Measurements from ENCODE around the gene CCDC171.

Gene CCDC171

DNA sequence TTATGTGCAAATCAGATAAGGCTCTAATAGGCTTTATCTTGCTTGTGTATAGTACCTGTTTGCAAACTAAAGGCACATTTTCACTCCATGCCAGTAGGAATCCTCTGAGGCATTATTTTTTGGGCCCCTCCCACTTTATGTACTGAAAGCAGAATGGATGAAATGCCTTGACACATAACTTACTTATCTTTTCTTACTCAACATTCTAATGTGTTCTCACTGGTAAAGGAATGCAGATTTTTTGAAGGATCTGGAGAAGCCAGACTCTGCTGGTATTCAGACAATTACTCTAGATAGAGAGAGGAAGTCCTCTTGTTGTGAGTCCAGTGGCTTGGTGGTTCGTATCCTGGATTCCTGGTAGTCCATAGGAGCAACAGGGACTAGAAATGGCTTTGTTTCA is 336.7 kb downstream of the CCDC171 start:
- no peak for DNase-seq

DNA sequence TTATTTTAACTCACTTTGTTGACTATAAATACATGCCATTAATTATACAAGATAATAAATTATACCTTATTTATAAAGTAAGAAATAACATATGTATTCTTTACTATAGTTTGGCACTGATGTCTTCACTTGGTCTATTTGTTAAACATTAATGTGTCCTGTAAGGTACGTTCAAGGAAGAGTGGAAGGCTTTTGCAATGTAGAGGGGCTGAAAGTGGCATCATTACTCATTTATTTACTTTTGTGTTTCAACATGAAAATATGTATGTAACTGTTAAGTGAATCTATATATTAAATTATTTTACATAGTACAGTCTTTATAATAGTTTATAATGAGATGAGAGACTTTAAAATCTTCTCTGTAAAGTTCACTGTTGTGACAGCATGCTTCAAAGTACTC is 348.7 kb downstream of the CCDC171 start:
- DNase-seq, result no peak

DNA sequence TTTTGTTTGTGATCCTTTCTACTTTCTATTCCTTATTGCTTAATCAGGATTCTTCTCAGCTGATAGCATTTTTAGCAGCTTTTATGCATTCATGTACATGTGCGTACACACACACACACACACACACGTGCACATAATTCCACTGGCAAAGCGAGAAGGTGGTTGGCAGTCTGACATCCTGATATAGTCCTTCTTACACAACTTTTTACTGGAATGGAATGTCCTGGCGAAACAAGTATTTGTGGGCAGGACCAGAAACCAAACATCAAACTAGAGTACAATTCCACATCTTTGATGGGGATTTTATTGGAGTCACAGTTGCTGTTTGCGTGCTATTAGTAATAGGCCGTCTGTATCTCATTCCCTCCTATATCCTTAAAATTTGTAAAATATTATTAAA is 356.5 kb downstream of the CCDC171 start:
- DNase-seq, result no peak

DNA sequence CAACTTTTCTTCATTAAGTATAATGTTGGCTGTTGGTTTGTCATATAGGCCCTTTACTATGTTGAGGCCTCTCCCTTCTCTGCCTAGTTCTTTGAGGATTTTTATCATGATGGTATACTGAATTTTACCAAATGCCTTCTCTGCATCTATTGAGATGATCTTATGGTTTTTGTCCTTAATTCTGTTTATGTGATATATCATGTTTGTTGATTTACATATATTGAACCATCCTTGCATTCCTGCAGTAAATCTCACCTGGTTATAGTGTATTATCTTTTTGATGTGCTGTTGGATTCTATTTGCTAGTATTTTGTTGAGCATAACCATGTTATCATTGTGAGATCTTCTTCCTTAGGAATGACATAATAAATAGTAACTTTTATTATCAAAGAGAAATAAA is 362.9 kb downstream of the CCDC171 start:
- no peak for DNase-seq

DNA sequence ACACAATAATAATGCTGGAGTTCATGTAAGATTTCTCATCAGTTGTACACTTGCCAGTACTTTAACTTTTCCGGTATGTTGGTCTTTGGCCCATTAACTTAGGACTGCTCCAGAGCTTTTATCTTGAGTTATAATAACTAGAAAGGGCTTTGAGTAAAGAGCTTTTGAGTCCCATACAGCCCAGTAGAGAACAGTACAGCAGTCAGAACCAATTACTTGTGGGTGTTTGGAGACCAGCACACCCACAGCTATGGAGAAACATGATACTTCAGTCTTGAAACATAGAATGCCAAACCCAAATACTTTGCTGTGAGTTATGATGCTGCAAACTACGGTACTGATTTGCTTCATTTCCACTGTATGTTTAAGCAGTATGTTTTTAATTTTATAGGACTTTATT is 374.3 kb downstream of the CCDC171 start:
- no peak for DNase-seq

DNA sequence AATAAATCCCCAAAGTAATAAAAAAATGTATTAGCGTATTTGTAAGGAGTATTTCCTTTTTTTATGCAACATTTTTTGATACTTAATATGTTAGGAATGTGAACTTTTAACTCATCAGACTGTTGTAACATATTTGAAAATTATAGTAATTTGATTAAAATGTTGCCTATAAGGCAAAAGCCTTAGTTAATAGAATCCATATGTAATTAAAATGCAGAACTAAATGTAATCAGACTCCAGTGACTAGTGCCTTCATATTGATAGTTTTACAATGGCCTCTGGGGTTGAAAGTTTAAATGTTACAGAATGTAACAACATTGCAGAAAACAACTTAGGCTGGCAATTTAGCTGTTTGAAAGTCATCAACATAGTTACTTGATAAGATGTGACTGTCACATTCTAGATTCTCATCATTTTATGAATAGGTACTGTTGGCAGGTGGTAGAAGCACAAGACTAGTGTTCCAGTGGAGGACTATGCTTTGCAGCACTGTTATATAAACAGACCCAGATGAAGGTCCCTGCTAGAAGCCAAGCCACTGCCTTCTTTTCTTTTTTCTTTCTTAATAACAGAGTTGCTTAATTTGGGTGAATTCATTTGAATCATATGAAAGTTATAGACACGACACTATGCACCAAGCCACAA is 382.9 kb downstream of the CCDC171 start:
- DNase-seq, result no peak

DNA sequence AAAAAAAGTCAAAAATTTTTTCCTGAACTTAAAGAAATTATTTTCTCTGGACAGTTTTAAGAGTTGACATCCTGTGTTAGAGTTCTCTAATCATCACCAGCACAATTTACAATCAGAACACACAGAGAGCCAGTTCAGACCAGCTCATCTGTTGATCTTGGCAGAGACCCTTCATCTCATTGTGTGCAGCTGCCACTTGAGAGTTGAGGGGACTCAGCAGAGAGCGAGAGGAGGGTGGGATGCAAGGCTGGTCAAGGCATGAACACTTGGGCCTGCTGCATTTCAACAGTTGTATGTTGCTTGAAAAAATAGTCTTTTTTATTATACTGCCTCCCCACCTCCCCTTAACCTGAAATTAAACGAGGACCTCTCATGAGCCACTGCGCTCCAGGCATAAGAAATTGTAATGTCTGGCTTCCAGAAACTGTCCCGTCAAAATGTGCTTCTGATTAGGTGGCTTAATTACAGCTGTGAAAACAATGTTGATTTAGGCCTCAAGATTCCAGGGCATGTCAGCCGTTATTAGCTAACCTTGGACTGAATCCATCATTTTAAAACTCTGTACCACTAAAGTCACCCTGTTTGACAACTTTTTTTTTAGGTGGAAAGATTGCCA is 383.6 kb downstream of the CCDC171 start:
- DNase-seq, result no peak

DNA sequence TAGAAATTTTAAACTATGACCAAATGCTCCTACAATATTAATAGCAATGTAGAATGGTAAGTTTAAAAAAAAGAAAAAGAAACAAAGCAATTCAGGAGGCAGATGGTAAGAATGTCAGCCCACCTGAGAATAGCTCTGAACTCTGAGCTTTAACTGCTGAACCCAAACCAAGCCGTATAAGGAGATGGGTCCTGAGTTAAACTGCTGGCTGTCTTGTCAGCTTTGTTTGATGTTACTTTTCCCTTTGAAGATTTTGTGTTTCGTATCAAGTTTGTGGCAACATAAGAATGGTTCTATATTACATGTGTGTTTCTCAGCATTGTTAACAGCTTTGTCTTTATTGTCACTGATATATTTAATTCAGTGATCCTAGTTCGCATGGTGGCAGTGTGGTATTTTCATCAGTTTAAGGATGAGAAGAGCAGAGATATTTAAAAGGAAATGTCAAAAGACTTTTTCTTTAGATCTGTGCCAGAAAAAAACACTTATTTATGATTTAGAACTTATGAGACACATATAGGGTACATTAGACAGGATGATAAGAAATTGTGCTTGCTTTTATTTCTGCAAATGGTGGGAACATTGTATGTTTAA is 390.1 kb downstream of the CCDC171 start:
- no peak for DNase-seq

DNA sequence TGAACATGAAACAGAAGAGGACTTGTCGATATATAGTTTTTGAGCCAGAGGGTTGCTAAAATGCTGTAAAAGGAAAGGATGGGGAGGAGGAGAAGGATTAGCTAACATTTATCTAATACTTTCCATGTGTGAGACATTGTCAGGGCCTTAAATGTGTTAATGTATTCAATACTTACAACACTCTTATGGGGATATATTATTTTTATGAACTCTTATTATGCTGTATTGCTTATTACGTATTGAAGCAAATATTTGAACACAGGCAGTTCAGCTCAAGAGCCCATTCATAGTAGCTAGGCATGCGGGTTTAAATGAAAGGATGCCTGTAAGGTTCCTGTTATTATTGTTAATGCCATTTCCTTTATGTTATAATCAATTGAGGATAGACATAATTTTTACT is 391.5 kb downstream of the CCDC171 start:
- DNase-seq, result no peak

DNA sequence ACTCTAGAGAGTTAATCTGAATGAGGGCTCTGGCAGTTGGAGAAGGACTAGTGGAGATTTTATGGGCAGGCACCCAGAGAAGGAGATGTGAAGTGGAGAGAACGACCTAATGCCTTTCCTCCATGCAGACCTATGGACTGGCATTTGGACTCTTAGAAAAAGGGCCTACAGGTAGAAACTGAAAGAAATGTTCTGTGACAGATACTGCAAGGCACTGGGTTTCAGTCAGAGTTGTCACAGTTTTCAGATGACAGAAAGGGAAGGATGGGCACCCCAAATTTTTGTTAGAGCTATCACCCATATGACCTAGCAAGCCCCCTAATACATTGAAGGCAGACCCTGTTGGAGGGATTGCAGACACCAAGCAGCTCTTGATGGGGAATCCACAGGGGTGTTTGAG is 406.8 kb downstream of the CCDC171 start:
- no peak for DNase-seq

DNA sequence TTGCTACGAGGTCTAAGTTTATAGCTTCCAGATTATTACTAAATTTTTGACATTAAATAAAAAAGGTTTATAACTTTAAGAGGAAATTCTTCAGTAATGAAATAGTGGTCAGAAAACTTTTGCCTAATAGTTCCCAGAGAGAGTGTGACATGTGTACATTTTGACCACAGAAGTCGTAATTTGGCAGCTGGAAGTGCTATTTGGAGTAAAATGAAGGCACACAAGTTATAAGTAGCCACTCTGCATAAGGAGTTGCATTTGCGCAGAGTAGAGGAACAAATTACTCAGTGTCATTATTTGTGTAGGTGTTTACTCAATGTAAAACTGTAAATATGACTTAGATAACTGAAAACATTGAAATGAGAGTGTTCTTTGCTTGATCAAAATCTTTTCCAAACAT is 408.4 kb downstream of the CCDC171 start:
- no peak for DNase-seq

DNA sequence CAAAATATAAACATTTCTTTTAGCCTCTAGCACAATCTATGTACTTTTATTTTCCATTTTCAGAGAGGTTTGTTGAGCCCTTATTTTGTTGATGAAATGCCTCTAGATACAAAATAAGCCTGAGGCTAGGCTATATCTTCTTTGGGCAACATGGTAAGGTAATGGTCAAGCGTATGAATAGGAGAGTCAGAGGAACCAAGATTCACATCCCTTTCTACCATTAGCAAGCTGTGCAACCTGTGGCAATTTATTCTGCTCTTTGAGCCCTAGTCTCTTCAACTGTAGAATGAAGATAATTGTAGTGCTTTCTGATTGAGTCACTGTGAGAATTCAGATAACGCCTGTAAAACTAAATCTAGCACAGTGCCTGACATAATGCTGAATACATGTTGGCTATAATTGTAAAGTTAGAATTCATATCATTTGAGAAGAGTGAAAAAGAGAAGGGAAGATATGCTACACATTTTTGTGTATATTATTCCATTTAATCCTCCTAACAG is 412.5 kb downstream of the CCDC171 start:
- no peak for DNase-seq

DNA sequence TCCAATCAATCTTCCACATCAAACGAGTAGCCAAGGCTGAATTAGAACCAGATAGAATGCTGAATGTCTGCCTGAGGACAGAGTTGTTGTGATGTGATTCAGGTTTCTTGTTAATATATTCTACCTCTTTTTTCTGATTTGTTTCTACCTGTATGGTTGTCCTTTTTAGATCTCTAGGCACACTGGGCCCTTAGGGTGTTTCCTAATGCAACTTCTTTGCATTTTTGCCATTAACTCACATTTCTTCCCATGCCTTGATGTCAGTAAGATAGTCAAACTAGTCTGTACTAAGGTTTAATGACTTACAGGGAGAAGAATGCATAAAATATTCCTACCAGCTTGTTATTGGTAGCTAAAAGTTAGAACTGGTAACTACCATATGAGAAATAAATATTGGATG is 413.6 kb downstream of the CCDC171 start:
- DNase-seq, result no peak

DNA sequence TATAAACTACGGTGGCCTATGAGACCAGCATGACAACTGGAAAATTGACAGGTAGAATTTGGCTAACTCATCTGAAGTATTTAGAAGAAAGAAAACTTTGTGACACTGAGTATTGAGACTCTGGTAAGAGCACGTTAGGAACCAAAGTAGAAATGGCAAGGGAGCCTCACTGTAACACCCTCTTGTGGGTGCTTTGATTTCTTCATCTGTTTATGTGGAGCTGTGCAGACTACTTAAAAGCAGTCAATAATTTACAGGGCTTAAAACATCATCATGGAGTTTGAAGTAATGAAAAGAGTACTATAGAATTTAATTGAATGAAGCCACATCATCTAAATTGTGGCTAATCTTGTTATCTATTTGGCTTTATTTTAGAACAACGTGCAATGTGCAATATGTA is 414.2 kb downstream of the CCDC171 start:
- DNase-seq, result no peak

DNA sequence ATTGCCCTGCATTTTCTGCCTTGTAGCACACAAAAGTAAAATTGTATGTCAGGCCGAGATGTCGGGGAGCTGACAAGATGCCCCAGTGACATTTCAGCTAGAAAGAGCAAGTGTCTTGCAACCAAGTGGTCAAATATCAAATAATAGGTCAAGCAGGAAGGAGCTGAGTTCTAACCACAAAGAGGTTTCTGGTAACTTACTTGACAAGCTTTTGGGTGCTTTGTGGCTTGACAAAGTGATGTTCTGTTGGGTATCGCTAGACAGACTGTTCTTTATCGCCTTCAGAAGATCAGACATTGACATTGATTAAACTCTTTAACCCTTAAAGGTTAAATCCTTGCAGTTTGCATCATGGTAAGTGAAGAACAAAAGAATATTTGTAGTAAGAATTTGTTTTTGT is 419.9 kb downstream of the CCDC171 start:
- no peak for DNase-seq

DNA sequence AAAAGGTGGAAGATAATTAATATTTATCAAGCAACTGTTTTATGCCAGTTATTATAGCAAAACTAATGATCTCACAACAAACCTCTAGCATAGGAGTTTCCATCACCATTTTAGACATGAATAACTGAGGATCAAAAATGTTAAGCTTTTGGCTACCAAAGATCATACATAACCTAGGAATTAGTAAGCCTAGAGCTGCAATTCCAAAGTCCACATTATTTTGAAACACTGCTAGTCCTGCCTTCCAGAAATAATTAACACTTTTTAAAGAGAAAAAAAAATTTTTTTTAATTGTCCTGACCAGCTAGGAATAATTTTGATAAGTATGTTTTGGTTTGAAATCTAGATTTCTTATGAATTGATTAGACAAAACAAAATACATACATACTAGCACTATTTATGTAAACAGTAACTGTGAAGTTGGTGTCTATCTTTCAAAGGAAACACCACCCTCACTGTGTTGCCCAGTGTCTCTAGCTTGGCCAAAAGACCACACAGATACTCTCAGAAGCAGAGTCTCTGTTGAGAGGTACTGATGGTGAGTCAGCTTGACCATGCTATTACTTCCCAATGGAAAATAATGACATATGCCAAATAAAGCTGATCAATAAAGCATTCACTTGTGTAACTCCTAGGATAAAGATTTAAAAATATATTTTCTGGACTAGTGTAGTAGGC is 422.4 kb downstream of the CCDC171 start:
- DNase-seq, result no peak

DNA sequence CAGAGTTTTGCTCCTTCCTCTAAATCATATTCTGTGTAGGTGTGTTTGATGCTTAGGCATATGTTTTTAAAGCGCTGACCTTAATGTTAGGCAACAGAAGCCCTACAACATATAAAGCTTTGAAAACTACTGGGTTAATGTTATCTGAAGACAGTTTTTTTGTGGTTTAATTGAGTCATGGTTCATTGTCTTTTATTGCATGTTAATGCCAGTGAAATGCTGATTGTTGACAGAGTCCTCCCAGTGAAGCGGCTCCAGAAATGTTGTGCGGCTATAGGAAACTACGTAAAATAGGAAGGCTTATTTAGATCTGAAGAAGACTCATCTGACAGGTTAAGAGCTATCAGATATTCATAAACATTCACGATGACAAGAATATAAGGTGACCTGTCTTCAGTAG is 424.6 kb downstream of the CCDC171 start:
- no peak for DNase-seq

DNA sequence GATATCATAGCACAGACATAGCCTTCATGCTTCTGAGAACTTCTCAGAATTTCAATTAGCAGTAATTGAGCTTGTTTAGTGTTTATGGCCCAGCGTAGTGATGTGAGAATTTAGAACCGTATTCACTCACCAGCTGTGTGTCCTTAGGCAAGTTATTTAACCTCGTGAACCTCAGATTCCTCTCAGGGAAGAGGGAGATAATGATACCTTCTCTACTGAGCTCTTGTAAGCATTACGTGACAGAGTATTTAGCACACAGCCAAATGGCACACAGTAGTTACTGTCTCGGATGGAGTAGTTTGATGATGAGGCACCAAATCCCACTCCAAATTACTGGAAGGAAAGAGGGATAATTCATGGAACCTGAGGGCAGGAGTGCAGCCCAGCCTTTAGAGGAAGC is 429.3 kb downstream of the CCDC171 start:
- DNase-seq, result no peak

DNA sequence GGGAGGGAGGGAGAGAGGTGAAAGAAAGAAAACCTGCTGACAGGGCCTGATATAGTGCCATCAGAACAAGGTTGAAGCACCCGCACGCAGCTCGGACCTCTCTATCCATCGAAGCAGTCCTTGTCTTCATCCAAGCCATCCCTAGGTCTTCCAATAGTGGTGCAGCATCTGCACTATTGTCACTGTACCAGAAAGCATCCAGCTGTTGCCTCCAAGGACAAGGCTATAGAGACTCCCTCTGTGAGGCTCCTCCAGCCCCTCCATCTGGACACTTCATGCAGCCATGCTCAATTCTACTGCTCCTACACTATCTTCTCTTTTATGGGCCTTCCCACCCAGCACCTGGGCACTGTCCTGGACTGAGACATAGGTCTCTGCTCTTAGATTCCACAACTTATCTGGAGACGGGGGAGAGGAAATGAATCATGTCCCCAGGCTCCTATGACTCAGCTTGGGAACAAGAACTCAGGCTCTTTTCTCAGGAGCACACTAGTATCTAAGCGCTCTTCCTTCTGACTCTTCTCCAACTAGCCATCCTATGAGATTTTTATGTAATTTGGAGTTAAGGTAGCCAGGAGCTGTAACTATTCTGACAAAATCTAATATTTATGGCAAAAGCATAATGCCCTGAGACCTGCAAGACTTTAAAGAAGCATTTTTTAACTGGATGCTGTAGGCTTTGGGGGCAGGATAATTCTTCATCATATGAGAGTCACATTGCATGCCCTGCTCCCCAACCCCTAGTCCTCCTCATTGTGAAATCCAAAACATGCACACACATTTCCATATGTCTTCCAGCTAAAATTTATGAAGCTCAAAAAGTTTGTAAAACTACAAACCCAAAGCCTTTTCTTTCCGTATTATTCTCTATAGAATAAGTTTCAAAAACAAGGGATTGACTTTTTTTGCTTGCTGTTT is 446.8 kb downstream of the CCDC171 start:
- no peak for DNase-seq

DNA sequence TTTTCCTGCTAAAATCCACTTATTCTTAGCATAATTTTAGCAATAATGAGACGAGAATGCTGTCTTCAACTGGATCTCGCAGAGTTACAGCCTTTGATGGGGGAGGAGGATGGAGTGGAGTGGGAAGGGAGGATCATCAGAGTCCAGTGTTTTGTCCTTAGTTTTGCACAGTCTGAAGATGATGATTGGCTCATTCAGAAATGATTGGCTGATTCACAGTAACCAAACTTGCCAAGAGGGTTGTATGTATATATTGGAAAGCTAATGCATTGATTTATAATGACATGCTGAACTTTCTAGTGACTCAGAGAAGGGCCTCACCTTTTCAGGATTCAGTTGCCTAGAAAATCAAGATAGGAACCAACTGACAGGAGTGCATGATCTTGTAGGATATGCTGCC is 448.0 kb downstream of the CCDC171 start:
- DNase-seq, result no peak

DNA sequence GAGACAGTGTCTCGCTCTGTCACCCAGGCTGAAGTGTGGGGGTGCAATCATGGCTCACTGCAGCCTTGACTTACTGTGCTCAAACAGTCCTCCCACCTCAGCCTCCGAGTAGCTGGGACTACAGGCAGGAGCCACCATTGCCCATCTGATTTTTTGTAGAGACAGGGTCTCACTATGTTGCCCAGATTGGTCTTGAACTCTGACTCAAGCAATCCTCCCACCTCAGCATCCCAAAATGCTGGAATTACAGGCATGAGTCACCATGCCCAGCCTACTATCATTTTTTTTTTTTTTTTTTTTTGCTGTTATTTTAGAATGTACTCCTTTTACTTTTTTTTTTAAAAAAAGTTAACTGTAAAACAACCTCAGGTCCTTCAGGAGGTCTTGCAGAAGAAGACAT is 449.0 kb downstream of the CCDC171 start:
- DNase-seq, result no peak

DNA sequence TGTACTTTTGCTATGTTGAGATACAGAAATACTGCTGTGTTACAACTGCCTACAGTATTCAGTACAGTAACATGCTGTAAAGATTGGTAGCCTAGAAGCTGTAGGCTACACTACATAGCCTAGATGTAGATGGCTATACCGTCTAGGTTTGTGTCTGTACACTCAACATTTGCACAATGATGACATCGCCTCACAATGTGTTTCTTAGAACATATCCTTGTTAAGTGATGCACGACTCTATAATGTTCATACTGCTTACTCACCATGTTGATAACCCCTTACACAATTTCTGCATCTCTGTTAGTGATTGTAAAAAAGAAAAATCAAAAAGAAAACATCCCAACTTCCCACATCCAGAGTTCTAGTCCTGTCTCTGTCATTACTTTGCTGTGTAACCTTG is 450.0 kb downstream of the CCDC171 start:
- no peak for DNase-seq

DNA sequence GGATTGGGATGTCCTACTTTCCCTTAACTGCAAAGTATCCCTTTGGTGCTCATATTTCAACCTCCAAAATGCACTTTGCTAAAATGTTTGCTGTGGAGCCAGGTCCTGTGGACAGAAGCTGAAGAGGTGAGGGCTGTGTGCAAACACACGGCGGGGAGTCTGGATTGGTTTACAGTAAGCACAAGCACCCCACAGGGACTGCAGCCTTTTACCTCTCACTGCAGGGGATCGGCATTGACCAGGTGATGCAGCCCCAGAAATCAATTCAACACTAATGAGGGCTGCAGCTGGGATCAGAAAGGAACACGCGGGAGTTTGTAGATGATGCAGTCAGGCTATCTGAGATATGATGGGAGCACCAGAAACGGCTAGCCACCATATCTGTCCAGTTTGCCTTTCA is 450.9 kb downstream of the CCDC171 start:
- DNase-seq, result no peak

Data from GF-D8 (cell line).